ENCODE measurements around the gene UNC119.

Gene UNC119

GRCh38 chr17:28572259-28573039, 20.0 kb upstream of the UNC119 start:
- no peak for DNase-seq

GRCh38 chr17:28571361-28572122, 19.1 kb upstream of the UNC119 start, which contains the start of gene PIGS:
Gene PIGS, minus strand, starts transcription at chr17:28571524. Its CDS starts 28 bp downstream, at chr17:28571496.
- peak; percentile 88 for DNase-seq

GRCh38 chr17:28570716-28571360, 18.4 kb upstream of the UNC119 start:
- DNase-seq = peak; percentile 52

- no peak for DNase-seq
Observed at GRCh38 chr17:28569446-28569845, 17.0 kb upstream of the UNC119 start.

- DNase-seq = no peak
Observed at GRCh38 chr17:28567604-28568003, 15.2 kb upstream of the UNC119 start.

- DNase-seq = no peak
Observed at GRCh38 chr17:28563475-28563874, 11.1 kb upstream of the UNC119 start.

- DNase-seq = no peak
Observed at GRCh38 chr17:28555022-28555421, 2.6 kb upstream of the UNC119 start.

GRCh38 chr17:28554565-28554964, 2.1 kb upstream of the UNC119 start:
- DNase-seq = no peak

GRCh38 chr17:28553000-28553505, 629 bp upstream of the UNC119 start:
- no peak for DNase-seq

GRCh38 chr17:28551421-28552175, 826 bp downstream of the UNC119 start:
- no peak for DNase-seq

- no peak for DNase-seq
Observed at GRCh38 chr17:28550858-28551257, 1.6 kb downstream of the UNC119 start.

- DNase-seq = peak; percentile 79
Observed at GRCh38 chr17:28549236-28550132, 2.9 kb downstream of the UNC119 start.

- DNase-seq = no peak
Observed at GRCh38 chr17:28548417-28549130, 3.9 kb downstream of the UNC119 start.

GRCh38 chr17:28547623-28548416, 4.6 kb downstream of the UNC119 start:
- DNase-seq = peak; percentile 39

GRCh38 chr17:28547096-28547622, 5.3 kb downstream of the UNC119 start:
- no peak for DNase-seq

GRCh38 chr17:28545787-28546415, 6.5 kb downstream of the UNC119 start:
- DNase-seq = no peak

GRCh38 chr17:28545141-28545503, 7.3 kb downstream of the UNC119 start:
- no peak for DNase-seq

GRCh38 chr17:28544402-28545140, 7.9 kb downstream of the UNC119 start:
- no peak for DNase-seq
